NCI-H2196 (cell line): Measurements from ENCODE around the gene SFTPA2.
"Not testable (repeated sequence)": the region's sequence is repeated elsewhere in the genome, so short reads cannot be mapped to it uniquely, and the experiment has no call there.

Experiments
- DNase-seq: peaks from one replicate; lab custom pipeline; 2025; ENCODE audit not compliant: unreplicated experiment; lab: John Stamatoyannopoulos, UW

Gene SFTPA2

DNA sequence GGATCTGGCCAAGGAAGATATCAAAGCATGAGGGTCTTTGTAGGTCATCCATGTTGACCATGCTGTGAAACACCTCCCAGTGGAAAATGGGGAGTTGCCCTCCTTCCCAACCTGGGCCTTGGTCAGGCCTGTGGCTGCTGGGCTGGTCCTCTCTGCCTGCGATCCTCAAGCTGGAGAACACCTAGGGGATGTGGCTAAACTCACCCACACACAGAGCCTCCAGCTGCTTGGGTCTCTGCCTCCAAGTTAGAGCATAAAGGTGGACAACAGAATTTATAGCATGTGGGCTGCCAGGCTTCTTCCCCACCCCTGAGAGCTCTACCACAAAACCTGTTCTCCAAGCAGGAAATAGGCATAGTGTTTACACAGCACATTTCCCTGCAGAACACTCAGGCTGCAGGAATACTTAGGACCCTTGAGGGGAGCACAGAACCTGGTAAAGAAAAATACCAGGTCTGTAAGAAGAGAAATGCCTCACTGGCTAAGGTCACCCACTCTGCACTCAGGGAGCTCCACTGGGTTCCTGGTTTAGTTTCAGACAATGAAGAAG, at the start of gene SFTPA2:
SFTPA2 (minus strand) TSS at position 248 of the 550 bp plus-strand sequence. CDS start 924 bp downstream, outside the sequence.
- no peak for DNase-seq

DNA sequence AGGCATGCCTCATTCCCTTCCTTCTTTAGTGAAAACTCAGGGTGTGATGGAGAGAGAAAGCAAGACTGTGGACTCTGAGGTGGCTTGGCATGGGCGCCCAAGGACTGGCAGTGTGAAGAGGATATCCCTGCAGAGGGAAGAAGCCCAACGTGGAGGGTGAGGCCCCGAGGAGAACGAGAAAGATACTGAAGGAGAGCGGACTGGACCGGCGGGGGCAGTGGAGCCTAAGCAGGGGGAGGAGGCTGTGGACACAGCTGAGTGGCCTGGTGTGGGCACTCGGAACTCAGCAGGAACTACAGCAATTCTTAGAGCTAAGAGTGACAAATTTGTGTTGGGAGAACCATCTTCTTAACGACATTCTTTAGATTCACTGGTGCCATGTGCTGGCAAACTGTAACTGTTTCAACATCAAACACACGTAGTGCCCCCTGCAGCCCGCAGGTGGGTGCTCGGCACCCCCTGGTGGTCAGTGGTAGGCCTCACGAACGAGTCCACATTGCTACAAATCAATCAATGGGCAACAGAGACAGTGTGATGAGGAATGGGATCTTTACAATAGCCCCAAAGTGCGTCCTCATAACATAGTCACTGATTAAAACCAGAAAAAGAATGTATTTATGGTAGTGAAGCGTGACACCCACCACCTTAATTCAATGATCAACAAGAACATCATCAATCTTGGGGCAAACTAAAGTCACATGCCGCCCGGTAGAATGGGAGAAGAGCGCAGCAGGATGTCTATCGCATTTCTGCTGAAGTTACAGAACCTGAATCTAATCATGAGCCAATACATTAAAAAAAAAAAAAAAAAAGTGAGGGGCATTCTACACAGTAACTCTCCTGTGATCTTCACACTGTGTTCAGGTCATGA, 48.5 kb upstream of the SFTPA2 start:
- DNase-seq = no peak

DNA sequence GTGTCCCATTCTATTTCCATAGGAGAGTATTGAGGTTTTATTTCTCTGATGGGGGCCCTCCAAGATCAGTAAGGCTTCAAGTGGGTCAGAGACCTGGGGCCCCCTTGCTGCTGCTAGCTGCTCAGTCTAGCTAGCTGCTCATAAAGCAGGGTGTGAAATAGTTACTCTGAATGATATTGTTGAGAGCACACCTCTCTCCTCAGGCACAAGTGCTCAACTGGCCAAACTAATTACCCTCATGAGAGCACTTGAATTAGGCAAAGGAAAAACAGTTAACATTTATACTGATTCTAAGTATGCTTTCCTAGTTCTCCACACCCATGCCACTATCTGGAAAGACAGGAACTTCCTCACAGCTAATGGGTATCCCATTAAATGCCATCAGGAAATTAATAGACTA, 45.1 kb upstream of the SFTPA2 start:
- no peak for DNase-seq

DNA sequence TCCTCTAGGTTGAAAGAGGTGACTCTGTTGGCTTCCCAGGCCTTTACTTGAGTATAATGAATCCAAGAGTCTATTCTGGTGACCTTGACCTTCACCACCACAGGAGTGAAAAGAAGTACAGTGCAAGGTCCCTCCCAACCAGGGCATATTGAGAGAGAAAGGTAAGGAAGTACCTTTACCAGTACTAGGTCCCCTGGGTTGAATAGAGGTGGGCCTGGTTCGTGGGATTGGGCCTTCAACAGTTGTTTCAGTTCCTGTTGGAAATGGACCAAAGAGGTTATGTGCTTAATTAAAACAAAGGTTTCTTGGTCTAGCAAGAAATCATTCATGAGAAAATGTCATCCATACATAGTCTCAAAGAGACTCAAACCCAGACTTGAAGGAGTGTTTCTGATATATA, 44.1 kb upstream of the SFTPA2 start:
- no peak for DNase-seq

DNA sequence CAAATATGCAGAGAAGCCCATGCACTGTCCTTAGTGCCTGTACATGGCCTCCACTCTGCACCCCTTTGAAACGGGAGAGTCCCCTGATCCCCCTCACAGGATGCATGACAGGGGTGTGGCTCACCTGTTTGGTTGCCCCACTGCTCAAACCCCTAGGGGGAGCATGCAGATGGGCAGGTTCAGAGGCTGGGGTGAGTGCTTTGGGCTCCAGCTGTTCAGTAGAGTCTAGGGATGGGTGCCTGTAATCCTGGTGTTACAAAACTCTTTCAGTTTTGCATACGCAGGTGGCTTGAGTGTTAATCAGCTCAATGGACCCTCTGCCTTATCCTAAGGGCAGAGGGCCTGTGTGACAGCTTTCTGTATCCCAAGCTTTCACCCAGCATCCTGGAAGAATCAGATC, 42.7 kb upstream of the SFTPA2 start:
- no peak for DNase-seq

DNA sequence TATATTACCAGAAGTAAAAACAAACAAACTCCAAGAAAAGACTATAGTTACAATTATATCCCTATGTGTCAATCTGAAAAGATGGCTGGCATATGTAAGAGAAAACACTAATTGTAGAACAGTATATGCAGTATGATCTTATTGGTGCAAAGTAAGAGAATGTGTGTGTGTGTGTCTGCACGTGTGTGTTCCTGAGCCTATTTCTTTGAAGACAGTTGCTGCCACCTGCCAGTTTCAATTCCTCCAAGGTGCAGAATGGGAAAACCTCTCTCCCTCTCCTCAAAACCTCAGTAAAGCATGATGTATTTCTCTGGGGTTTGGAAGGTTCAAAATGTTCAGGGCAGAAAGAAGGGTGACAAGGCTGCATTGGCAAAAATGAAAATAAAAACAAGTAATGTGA, 41.7 kb upstream of the SFTPA2 start:
- DNase-seq = no peak

DNA sequence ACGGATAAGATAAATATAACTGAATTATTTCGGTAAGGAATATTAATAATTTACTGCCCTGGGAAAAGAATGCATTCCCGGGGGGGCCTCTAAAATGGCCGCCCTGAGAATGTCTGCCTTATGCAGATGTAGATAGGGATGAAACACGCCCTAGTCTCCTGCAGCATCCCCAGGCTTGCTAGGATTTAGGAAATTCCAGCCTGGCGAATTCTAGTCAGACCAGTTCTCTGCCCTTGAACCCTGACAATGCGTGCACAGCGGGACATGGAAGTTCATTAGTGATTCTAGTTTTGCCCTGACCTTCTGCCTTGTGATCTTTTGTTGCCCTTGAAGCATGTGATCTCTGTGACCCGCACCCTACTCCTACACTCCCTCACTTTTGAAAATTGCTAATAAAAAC, 39.4 kb upstream of the SFTPA2 start:
- DNase-seq = not testable (repeated sequence)

DNA sequence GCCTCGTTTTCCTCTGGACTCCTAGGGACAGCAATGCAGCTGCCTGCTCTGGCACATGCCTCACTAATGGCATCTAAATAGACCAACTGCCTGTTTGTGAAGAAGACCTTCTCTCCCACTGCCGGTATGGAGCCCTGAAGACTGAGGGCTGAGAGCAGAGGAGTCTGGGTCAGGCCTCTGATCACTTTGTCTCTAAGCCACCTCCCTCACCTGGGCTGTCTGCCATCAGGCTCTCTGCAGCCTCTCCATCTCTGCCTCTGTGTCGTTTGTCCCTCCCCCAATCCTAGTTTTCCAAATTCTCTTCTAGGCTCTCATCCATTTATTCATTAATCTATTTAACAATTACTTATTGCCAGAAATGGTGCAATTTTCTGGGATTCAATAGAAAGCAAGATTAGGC, 35.3 kb upstream of the SFTPA2 start:
- DNase-seq = no peak

DNA sequence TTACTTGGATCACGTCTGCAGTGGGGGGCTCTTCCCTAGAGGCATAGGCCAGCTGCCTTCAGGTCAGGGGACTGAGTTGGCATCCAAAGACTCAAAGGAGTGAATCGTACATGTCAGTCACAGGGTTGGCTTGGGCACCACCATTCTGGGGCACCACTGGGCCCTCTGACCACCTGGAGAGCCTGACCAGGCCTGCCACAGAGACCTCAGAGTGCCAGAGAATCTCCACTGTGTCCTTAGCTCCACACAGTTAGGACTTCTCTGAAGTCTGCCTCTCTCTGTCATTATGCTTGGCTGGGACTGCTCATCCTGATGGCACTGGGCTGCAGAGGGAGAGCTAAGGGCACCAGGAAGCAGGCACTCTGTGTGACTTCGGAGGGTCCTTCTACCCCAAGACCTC, 34.4 kb upstream of the SFTPA2 start:
- not testable (repeated sequence) for DNase-seq

DNA sequence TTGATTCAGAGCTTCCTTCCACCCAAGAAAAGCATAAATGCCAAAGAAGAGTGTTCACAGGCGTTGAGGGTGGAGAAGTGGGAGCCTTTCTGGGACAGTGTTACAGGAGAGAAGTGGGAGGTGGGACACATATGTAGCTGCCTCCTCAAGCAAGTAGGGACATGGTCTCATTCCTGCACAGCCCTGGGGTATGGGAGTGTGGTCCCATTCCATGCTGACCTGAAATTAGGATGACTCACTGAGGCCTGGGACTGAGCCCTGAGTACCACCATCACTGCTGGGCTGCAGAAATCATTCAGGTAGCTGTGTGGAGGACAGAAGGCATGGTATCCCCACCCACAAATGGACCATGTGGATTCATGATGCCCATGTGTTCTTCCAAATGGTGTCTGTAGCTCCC, 33.2 kb upstream of the SFTPA2 start:
- no peak for DNase-seq

DNA sequence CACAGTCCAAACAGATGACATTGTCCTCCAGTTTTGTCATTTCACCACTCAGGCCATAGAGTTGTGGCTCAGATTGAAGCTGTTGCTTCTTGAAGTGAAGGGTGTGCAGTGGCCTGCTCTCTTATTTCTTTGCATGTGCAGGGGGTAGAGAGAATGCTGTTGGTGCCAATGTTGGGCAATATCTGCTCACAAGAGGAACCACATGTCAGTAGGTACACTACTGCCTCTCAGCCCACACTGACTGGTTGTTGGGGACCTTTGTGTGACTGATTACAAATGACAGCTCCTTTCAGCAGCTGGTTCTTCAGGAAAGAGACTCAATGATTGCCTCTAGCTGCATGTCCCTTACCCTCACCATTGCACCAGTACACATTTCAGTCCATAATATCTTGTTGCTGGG, 28.6 kb upstream of the SFTPA2 start:
- DNase-seq = no peak

DNA sequence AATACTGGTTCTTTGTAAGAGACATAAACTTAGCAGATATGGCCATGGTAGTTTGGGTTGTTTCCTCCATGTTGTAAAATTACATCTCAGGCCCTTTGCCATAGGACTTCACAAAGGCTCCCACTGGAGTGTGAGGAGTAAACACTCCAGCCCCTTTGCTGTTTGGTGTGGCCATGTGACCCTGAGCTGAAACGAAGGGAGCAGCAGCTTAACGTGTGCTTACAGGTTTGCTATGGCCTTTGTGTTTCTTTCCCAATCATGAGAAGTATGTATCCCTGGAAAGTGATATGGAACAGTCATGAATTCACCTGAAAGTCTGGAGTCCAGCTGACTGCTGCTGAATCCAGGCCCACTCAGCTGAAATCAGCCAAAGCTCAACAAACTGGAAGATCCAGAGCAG, 26.7 kb upstream of the SFTPA2 start:
- no peak for DNase-seq

DNA sequence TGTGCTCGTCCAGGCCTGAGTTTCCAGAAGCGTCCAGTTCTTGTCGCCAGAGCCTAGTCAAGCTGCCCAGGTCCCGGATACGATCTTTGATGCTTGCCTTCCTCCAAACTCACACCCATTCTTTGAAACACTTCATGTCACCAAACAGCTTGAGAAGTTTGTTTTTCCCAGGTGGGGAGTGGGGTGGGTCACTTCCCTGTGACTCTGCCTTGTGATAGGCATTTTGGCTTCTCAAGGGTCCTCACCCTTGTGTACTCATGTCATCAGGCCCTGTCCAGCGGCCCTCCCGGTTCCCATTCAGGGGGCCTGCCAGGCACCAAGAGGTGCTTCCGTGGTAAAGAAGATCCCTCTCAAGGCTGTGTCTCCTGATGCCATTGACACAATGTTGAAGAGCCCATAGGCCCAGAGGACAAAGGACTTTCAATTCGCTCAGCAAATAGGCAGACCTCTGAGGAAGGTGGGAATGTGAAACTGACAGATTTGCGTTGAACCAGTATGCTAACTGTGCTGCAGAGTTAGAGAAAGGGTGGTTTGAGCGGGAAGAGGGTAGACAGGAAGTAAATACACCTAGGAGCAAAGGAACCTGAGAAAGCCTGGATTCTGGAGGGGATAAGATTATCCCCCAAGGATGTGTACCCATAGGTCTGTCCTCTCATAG, 25.8 kb upstream of the SFTPA2 start:
- no peak for DNase-seq

DNA sequence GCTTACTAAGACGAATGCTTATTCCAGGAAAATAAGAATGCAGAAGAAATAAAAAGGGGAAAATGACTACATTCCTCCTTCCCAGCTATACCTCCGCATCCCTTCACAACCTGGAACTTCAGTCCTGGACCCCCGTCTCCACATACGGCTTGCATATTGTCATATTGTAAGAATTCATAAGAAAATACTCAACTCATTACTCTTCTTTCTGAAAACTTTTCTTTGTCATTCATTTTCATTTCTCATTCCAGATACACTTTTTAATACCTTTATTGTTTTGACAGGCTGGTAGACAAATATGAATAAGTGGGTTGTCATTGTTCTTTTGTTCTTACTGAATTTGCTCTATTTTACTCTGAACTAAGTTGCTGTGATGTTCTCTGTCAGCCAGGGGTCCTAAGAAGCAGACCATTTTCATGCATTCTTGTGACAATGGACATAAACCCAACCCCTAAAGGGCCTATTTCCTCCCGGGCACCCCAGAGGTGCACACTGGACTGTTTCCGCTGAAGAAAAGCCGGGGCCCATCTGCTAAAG, 23.3 kb upstream of the SFTPA2 start:
- DNase-seq = no peak

DNA sequence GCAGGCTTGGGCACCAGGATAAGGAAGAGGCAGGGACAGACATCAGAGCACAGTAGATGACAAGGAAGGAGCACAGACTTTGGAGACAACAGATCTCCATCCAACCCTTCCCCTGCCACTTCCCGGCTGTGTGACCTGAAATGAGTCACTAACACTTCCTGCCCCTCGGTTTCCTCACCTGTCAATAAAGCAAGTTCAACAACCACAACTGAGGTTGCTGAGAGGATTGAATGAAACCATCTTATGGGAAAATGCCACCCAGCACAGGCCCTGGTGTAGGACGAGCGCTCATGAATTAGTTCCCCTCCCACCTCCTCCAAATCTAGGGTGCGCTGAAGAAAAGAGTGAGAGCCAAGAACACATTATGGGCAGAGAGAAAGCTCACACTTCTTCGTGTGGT, 22.7 kb upstream of the SFTPA2 start:
- DNase-seq = not testable (repeated sequence)

DNA sequence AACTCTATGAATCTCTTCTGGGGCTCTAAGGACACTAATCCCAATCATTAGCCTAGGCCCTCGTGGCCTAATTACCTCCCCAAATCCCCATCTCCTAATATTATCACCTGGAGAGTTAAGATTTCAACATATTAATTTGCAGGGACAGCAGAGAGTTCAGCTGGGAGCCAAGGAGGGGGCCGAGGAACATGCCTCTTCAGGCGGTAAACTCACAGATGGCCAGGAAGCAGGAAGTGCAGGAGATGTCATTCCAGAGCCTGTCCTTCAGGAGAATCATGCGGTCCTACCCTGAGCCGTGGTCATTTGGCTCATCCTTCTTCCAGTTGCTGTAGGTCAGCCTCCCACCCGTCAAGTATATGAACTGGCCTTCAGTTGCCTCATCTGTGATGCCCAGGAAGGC, 21.9 kb upstream of the SFTPA2 start:
- DNase-seq = no peak

DNA sequence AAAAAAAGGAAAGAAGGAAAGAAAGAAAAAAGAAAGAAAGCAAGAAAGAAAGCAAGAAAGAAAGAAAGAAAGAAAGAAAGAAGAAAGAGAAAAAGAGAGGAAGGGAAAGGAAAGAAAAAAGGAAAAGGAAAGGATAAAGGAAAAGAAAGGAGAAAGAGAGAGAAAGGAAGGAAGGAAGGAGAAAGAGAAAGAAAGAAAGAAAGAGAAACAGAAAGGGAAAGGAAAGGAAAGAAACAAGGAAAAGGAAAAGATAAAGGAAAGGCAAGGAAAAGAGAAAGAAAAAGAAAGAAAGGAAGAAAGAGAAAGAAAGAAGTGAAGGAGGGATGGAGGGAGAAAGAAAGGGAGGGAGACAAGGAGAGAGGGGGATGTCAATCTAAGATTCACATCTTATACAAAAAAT, 20.8 kb upstream of the SFTPA2 start:
- no peak for DNase-seq

DNA sequence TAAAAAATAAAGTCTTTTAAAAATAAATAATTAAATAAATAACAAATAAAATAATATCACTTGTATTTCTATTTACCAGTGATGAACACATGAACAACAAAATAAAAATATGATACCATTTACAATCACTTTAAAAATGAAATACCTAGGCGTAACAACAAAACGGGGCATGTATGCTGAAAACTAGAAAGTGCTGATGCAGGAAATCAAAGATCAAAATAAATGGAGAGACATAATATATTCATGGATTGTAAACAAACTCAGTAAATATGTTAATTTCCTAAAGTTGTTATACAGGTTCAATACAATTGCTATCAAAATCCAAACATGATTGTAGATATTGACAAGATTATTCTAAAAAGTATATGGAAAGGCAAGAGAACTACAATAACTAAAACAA, 19.2 kb upstream of the SFTPA2 start:
- no peak for DNase-seq

DNA sequence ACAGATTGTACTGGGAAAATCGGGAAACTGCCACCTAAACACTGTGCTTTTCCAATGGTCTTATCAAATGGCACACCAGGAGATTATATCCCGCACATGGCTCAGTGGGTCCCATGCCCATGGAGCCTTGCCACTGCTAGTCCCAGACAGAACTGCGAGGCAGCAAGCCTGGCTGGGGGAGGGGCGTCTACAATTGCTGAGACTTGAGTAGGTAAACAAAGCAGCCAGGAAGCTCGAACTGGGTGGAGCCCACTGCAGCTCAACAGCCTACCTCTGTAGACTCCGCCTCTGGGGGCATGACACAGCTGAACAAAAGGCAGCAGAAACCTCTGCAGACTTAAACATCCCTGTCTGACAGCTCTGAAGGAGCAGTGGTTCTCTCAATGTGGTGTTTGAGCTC, 10.4 kb upstream of the SFTPA2 start:
- not testable (repeated sequence) for DNase-seq

DNA sequence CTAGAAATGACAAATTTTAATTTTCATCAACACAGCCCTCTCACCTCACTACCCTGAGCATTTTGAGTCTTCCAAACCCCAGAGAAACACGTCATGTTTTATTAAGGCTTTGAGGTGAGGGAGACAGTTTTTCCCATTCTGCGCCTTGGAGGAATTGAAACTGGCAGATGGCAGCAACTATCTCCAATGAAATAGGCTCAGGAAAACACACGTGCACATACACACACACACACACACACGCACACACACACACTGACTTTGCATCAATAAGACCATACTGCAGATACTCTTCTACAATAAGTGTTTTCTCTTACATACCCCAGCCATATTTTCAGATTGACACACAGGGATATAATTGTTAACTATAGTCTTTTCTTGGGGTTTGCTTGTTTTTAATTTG, 3.2 kb upstream of the SFTPA2 start:
- DNase-seq = no peak

DNA sequence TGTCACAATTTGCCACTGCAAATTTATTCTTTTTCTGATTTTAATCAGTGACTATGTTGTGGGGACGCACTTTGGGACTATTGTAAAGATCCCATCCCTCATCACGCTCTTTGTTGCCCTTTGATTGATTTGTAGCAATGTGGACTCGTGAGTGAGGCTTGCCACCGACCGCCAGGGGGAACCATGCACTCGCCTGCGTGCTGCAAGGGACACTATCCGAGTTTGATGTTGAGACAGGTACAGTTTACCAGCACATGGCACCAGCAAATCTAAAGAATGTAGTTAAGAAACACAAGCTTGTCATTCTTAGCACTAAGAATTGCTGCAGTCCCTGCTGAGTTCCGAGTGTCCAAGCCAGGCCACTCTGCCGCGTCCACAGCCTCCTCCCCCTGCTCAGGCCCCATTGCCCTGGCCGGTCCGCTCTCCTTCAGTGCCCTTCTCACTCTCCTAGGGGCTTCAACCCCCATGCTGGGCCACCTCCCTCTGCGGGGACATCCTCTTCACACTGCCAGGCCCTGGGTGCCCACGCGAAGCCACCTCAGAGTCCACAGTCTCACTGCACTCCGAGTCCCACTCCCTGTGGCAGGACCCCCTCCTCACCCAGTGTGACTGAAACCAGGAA, 2.0 kb upstream of the SFTPA2 start:
- peak; percentile 48 for DNase-seq

DNA sequence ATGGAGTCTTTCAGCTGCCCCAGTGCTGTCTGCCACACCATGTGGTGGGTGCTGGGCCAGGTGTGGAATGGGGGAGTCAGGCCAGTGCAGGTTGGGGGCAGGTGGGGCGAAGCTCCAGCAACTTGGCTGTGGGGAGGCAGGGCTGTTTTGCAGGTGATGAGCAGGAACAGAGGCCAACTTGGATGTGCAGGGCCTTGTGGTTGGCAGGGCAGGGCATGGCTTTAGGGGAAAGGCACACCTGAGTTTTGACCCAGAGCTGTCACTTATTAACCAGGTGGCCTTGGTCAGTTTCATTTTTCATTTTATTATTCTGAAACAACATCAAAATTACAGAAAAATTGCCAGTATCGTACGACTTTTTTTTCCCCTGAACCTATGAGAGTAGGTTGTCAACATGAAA, 1.1 kb upstream of the SFTPA2 start:
- no peak for DNase-seq
